PC-3 (cell line): Measurements from ENCODE around the gene ZFP92. TPM values are rescaled to one million over a fixed set of nuclear protein-coding genes. Genes with fewer than 3 reads are reported as not detected.

ENCODE experiments used
- ATAC-seq: fragments of 200-7000 bp; cut with Tn5 transposase; 2 replicates; pipeline ENCODE4 v1.9.1; 2020; ENCODE audit warnings: mild to moderate bottlenecking, moderate library complexity
- BruUV-seq: library from RNA; stranded (reverse); fragments of 400-500 nt; replicated peaks from 2 replicates; lab custom pipeline; 2021; lab: Mats Ljungman, UMichigan
- CTCF ChIA-PET: fragments of 300-600 bp; sonication (Branson Sonifier 250); formaldehyde crosslinking; loops from one replicate; lab custom pipeline; 2022; ENCODE audit warnings: antibody characterized with exemption; lab: Charles Lee
- POLR2A ChIA-PET: fragments of 300-600 bp; sonication (Branson Sonifier 250); formaldehyde crosslinking; loops from one replicate; lab custom pipeline; 2022; ENCODE audit warnings: antibody characterized with exemption; ENCODE audit not compliant: unreplicated experiment; lab: Charles Lee
- DNase-seq: peaks from one replicate; pipeline ENCODE4 v3.0.0-alpha.2; 2015
- H2AFZ ChIP-seq: fragments of 300-600 bp; sonication (generic); 2 replicates; pipeline ENCODE4 v1.6.0; 2016; ENCODE audit warnings: antibody characterized with exemption, low read length
- H3F3A ChIP-seq: fragments of 300-600 bp; sonication (generic); one replicate; pipeline ENCODE4 v1.6.0; 2017; ENCODE audit warnings: antibody characterized with exemption, low read length, control low read depth, mild to moderate bottlenecking; ENCODE audit not compliant: unreplicated experiment
- H3K27ac ChIP-seq: fragments of 300-600 bp; sonication (generic); 2 replicates; pipeline ENCODE4 v1.5.1; 2016; ENCODE audit warnings: mild to moderate bottlenecking, low read length
- H3K27me3 ChIP-seq: fragments of 300-600 bp; sonication (generic); 2 replicates; pipeline ENCODE4 v1.6.1; 2016; ENCODE audit warnings: low read length, mixed read lengths
- H3K36me3 ChIP-seq: fragments of 300-600 bp; sonication (generic); 2 replicates; pipeline ENCODE4 v1.6.1; 2016; ENCODE audit warnings: low read depth, mixed run types, low read length, mixed read lengths
- H3K4me1 ChIP-seq: fragments of 300-600 bp; sonication (generic); 2 replicates; pipeline ENCODE4 v1.5.1; 2016; ENCODE audit warnings: low read length; ENCODE audit not compliant: insufficient read depth
- H3K4me2 ChIP-seq: fragments of 300-600 bp; sonication (generic); 2 replicates; pipeline ENCODE4 v1.6.0; 2016; ENCODE audit warnings: low read length
- H3K4me3 ChIP-seq: fragments of 300-600 bp; sonication (generic); 2 replicates; pipeline ENCODE4 v1.5.1; 2016; ENCODE audit warnings: mild to moderate bottlenecking, low read length, mixed read lengths
- H3K79me2 ChIP-seq: fragments of 300-600 bp; sonication (generic); 2 replicates; pipeline ENCODE4 v1.6.1; 2017; ENCODE audit warnings: low read length, mixed read lengths
- H3K9ac ChIP-seq: fragments of 300-600 bp; sonication (generic); 2 replicates; pipeline ENCODE4 v1.6.0; 2016; ENCODE audit warnings: mild to moderate bottlenecking, low read length
- H3K9me2 ChIP-seq: fragments of 300-600 bp; sonication (generic); replicated peaks from 2 replicates; pipeline ENCODE4 v1.6.1; 2016; ENCODE audit warnings: mixed run types, low read length, mixed read lengths
- H3K9me3 ChIP-seq: fragments of 300-600 bp; sonication (generic); 2 replicates; pipeline ENCODE4 v1.6.1; 2016; ENCODE audit warnings: low read length, mixed read lengths
- H4K20me1 ChIP-seq: fragments of 300-600 bp; sonication (generic); 2 replicates; pipeline ENCODE4 v1.6.1; 2016; ENCODE audit warnings: low read length, mixed read lengths
- EZH2 ChIP-seq: fragments of 300-600 bp; sonication (generic); IDR thresholded peaks from one replicate; pipeline ENCODE4 v1.6.1; 2017; ENCODE audit warnings: antibody characterized with exemption, mild to moderate bottlenecking, low read length; ENCODE audit not compliant: unreplicated experiment
- EZH2phosphoT487 ChIP-seq: fragments of 300-600 bp; sonication (generic); IDR thresholded peaks from 2 replicates; pipeline ENCODE4 v1.6.1; 2018; ENCODE audit warnings: mild to moderate bottlenecking, antibody characterized with exemption, low read length, borderline replicate concordance
- intact Hi-C: fragments of 100-400 bp; cut with micrococcal nuclease; formaldehyde crosslinking; loops from 2 replicates; pipeline ENCODE4 v1.9.0; 2023
- total RNA-seq: library from RNA; depleted of rRNA; stranded (reverse); fragments of >200 nt; gene quantifications from 2 replicates; pipeline ENCODE4 v1.2.3, GENCODE V29; 2014
- TF ChIP-seq, protein P1 (sequence below): fragments of 300-600 bp; sonication (generic); conservative IDR thresholded peaks from 2 replicates; pipeline ENCODE4 v1.5.1; 2017; ENCODE audit warnings: antibody characterized with exemption, low read depth, mild to moderate bottlenecking, low read length

The ZFP92 gene
- total RNA-seq, 1 experiment from 2014 or later: not detected

- H3F3A ChIP-seq: no peaks in the 10 kb centered on the region
- H3K9me2 ChIP-seq: no peaks in the 10 kb centered on the region
- intact Hi-C loops: no loop called here
- no peak for ATAC-seq
- H3K27me3 ChIP-seq: peaks cover 26% of the 10 kb centered on the region; the same call in 1 of the 2 replicates
- H3K4me3 ChIP-seq: no peak overlapping the region
- no peaks in the 10 kb centered on the region for H3K79me2 ChIP-seq
- no peaks in the 10 kb centered on the region for H4K20me1 ChIP-seq
- no peaks in the 10 kb centered on the region for H3K9me3 ChIP-seq
- no peak overlapping the region for H3K27ac ChIP-seq
- no peak overlapping the region for H3K4me2 ChIP-seq
- CTCF ChIA-PET: no interaction called here
- BruUV-seq: no TSS peak
- H2AFZ ChIP-seq: no peak overlapping the region
- no peak overlapping the region for H3K9ac ChIP-seq
- no peak for DNase-seq
- no peaks in the 10 kb centered on the region for H3K4me1 ChIP-seq
- H3K36me3 ChIP-seq: no peaks in the 10 kb centered on the region
- TF ChIP-seq, protein P1, sequence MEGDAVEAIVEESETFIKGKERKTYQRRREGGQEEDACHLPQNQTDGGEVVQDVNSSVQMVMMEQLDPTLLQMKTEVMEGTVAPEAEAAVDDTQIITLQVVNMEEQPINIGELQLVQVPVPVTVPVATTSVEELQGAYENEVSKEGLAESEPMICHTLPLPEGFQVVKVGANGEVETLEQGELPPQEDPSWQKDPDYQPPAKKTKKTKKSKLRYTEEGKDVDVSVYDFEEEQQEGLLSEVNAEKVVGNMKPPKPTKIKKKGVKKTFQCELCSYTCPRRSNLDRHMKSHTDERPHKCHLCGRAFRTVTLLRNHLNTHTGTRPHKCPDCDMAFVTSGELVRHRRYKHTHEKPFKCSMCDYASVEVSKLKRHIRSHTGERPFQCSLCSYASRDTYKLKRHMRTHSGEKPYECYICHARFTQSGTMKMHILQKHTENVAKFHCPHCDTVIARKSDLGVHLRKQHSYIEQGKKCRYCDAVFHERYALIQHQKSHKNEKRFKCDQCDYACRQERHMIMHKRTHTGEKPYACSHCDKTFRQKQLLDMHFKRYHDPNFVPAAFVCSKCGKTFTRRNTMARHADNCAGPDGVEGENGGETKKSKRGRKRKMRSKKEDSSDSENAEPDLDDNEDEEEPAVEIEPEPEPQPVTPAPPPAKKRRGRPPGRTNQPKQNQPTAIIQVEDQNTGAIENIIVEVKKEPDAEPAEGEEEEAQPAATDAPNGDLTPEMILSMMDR: peak; percentile 31; the same call in 1 of the 2 replicates
- TF ChIP-seq EZH2phosphoT487: no peak
- POLR2A ChIA-PET: no interaction called here
Measured at GRCh38 chrX:153374426-153374825, 36.8 kb upstream of the ZFP92 start.

DNA sequence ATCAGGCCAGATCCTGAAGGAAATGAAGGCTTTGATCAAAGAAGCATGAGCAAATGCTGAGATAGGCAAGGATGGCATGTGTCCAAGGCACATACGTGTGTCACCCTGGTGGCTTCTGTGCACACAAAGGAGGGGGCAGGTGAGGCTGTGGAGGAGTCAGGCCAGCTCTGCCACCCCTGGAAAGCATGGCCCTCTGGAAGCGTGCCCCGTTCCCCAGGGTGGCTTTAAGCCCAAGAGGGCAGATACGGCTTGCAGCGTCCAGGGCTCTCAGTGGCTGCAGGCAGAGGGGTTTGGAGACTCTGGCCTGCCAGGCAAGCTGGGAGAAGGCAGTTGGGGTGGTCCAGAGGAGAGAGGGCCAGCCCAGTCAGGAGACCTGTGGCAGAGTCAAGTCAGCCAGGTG is 35.7 kb upstream of the ZFP92 start:
- H3K79me2 ChIP-seq: no peaks in the 10 kb centered on the region
- H3K9me2 ChIP-seq: no peaks in the 10 kb centered on the region
- ChIA-PET POLR2A (no interaction called here), CTCF (no interaction called here)
- H3K9ac ChIP-seq: no peak overlapping the region
- no peak overlapping the region for H3K4me2 ChIP-seq
- no peak overlapping the region for H2AFZ ChIP-seq
- intact Hi-C loops: no loop called here
- peaks cover 16% of the 10 kb centered on the region; the same call in 1 of the 2 replicates for H3K27me3 ChIP-seq
- no peaks in the 10 kb centered on the region for H3F3A ChIP-seq
- H3K4me1 ChIP-seq: no peaks in the 10 kb centered on the region
- H3K27ac ChIP-seq: no peak overlapping the region
- no TSS peak for BruUV-seq
- TF ChIP-seq EZH2: no peak
- TF ChIP-seq EZH2phosphoT487: no peak
- TF ChIP-seq, protein P1: no peak
- no peaks in the 10 kb centered on the region for H3K36me3 ChIP-seq
- no peaks in the 10 kb centered on the region for H3K9me3 ChIP-seq
- no peaks in the 10 kb centered on the region for H4K20me1 ChIP-seq
- ATAC-seq (no peak), DNase-seq (no peak)
- H3K4me3 ChIP-seq: no peak overlapping the region

DNA sequence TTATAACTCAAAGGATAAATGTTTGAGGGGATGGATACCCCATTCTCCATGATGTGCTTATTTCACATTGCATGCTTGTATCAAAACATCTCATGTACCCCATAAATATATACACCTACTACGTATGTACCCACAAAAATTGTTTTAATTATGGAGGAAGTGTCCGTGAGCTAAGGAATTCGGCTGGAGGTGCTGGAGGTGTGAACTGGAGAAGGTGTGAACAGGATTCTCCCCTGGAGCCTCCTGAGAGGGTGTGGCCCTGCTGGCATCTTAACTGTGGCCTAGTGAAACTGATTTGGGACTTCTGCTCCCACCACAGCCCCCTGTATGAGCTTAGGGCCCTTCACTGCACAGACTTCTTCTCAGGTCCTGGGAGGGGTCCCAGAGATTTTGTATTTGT is 33.5 kb upstream of the ZFP92 start:
- no peaks in the 10 kb centered on the region for H3F3A ChIP-seq
- no peaks in the 10 kb centered on the region for H3K9me2 ChIP-seq
- H4K20me1 ChIP-seq: no peaks in the 10 kb centered on the region
- DNase-seq (no peak), ATAC-seq (no peak)
- H2AFZ ChIP-seq: no peak overlapping the region
- intact Hi-C loops: no loop called here
- POLR2A ChIA-PET: no interaction called here
- no peaks in the 10 kb centered on the region for H3K79me2 ChIP-seq
- H3K27ac ChIP-seq: no peak overlapping the region
- CTCF ChIA-PET: no interaction called here
- H3K9ac ChIP-seq: no peak overlapping the region
- H3K4me2 ChIP-seq: no peak overlapping the region
- H3K4me1 ChIP-seq: no peaks in the 10 kb centered on the region
- no TSS peak for BruUV-seq
- H3K9me3 ChIP-seq: no peaks in the 10 kb centered on the region
- no peaks in the 10 kb centered on the region for H3K36me3 ChIP-seq
- no peak for TF ChIP-seq EZH2phosphoT487
- TF ChIP-seq EZH2: no peak
- TF ChIP-seq, protein P1: no peak
- H3K4me3 ChIP-seq: no peak overlapping the region
- peaks cover 3% of the 10 kb centered on the region; the same call in 1 of the 2 replicates for H3K27me3 ChIP-seq
